ENCODE results near the gene SLC4A2. TPM values are rescaled to one million over a fixed set of nuclear protein-coding genes. Genes with fewer than 3 reads are reported as not detected.
A peak's percentile ranks its signal among the peaks of the same experiment; 100 is the strongest.

The SLC4A2 gene
- total RNA-seq, 1 experiment from 2014 or later, result 249 TPM

DNA sequence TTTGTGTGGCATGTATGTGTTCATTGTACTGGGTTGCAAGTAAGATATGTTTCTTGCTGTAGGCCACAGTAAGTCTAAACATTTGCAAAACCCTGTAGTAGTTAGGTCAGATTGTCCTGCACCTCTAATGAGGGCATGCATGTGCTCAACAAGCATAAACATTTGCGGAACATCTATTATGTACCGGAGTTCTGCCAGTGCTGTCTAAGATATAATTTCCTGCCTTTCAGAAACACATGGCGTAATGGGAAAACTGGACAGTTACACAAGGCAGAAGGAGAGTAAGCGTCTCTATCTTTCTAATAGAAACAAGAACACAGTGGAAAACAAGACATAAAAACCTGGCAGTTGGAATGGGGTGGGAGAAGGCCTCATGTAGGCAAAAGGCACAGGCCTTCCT, 28.4 kb upstream of the SLC4A2 start:
- intact Hi-C loops (cut with micrococcal nuclease; ENCODE audit: unreplicated experiment), result no loop called here
- Histone ChIP-seq H3K4me3 (ENCODE audit: low read depth, low read length) (no peak overlapping the region), H3K9me3 (no peaks in the 10 kb centered on the region), H3K27me3 (replicated peaks; ENCODE audit: control insufficient read depth, insufficient read depth, low read length) (no peaks in the 10 kb centered on the region), H3K36me3 (ENCODE audit: control insufficient read depth, insufficient read depth, low read length) (no peaks in the 10 kb centered on the region), H3K4me1 (peaks cover 13% of the 10 kb centered on the region)
- Mint-ChIP-seq H3K4me3 (ENCODE audit: unreplicated experiment) (no peak overlapping the region), H3K27ac (ENCODE audit: unreplicated experiment) (no peak overlapping the region), H3K36me3 (ENCODE audit: insufficient read depth, unreplicated experiment) (peaks cover 15% of the 10 kb centered on the region), H3K9me3 (ENCODE audit: unreplicated experiment) (no peaks in the 10 kb centered on the region), H3K27me3 (ENCODE audit: insufficient read depth, unreplicated experiment) (no peaks in the 10 kb centered on the region), H3K4me1 (ENCODE audit: low read depth, unreplicated experiment) (peaks cover 26% of the 10 kb centered on the region)
- TF ChIP-seq, protein P1, sequence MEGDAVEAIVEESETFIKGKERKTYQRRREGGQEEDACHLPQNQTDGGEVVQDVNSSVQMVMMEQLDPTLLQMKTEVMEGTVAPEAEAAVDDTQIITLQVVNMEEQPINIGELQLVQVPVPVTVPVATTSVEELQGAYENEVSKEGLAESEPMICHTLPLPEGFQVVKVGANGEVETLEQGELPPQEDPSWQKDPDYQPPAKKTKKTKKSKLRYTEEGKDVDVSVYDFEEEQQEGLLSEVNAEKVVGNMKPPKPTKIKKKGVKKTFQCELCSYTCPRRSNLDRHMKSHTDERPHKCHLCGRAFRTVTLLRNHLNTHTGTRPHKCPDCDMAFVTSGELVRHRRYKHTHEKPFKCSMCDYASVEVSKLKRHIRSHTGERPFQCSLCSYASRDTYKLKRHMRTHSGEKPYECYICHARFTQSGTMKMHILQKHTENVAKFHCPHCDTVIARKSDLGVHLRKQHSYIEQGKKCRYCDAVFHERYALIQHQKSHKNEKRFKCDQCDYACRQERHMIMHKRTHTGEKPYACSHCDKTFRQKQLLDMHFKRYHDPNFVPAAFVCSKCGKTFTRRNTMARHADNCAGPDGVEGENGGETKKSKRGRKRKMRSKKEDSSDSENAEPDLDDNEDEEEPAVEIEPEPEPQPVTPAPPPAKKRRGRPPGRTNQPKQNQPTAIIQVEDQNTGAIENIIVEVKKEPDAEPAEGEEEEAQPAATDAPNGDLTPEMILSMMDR (IDR thresholded peaks at IDR 0.05; ENCODE audit: insufficient read depth in 1 of 2, low read depth in 1 of 2, low read length in 1 of 2, severe bottlenecking in 1 of 2, unreplicated experiment in 1 of 2), result no peak
- BruUV-seq (replicated peaks), result no TSS peak
- ChIA-PET POLR2A (no interaction called here), CTCF (no interaction called here)
- no peak for DNase-seq

DNA sequence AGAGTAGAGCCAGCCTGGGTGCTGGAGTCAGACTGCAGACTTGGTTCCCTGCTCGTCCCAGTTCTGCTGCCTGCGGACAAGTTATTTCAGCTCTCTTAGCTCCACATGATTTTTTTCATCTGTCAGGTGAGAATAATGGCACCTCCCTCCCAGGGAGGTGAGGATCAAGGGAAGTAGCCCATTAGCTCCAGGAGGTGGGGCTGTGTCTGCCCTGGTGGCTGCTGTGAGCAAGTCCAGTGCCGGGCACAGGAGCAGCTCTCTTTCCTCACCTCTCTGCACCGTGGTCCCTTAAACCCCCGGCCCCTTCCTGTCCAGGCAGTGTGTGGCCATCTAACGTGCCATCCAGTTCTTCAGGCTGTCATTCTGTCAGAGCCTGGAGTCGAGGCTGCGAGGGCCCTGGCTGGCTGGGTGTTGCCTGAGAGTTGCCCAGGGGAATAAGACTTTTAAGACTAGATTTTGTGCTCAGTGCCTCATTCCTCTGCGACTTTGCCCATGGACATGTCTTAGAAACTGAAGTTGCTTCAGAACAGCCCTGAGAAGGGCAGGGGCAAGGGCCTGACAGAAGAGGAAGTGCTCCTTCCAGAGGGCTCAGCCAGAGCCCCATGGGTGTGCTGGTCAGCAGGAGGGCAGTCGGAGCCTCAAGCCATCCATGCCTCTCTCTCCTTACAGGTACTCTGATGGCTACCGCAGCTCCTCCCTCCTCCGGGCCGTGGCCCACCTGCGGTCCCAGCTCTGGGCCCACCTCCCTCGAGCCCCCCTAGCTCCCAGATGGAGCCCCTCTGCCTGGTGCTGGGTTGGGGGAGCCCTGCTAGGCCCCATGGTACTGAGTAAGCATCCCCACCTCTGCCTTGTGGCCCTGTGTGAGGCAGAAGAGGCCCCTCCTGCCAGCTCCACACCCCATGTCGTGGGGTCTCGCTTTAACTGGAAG, 26.2 kb upstream of the SLC4A2 start:
- Mint-ChIP-seq H3K36me3 (ENCODE audit: insufficient read depth, unreplicated experiment) (peaks cover 15% of the 10 kb centered on the region), H3K4me3 (ENCODE audit: unreplicated experiment) (no peak overlapping the region)

DNA sequence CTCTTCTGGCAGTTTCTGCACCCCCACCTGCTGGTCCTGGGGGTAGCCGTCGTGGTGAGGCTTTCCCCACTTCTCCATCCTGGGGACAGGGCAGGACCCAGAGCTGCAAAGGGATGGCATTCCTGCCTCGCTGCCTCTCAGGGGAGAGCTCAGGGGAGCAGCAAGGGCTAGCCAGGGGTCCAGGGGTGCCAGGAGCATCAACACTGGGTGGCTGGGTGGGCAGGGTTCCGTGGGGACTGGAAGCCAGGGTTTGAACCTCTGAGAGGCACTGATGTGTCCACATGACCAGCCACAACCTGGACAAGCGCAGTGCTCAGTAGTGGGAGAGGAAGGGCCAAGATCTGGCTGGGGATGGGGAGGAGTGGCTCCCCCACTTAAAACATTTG, 25.5 kb upstream of the SLC4A2 start:
- H3K36me3 ChIP-seq (ENCODE audit: control insufficient read depth, insufficient read depth, low read length), result no peaks in the 10 kb centered on the region
- H3K9me3 ChIP-seq, result no peaks in the 10 kb centered on the region
- BruUV-seq (replicated peaks), result no TSS peak
- Mint-ChIP-seq H3K4me3 (ENCODE audit: unreplicated experiment) (no peak overlapping the region), H3K27me3 (ENCODE audit: insufficient read depth, unreplicated experiment) (no peaks in the 10 kb centered on the region), H3K4me1 (ENCODE audit: low read depth, unreplicated experiment) (peaks cover 3% of the 10 kb centered on the region), H3K36me3 (ENCODE audit: insufficient read depth, unreplicated experiment) (peaks cover 8% of the 10 kb centered on the region), H3K27ac (ENCODE audit: unreplicated experiment) (no peak overlapping the region), H3K9me3 (ENCODE audit: unreplicated experiment) (no peaks in the 10 kb centered on the region)
- H3K4me1 ChIP-seq, result peaks cover 3% of the 10 kb centered on the region
- no peak for DNase-seq
- H3K4me3 ChIP-seq (ENCODE audit: low read depth, low read length), result no peak overlapping the region
- TF ChIP-seq, protein P1 (IDR thresholded peaks at IDR 0.05; ENCODE audit: insufficient read depth in 1 of 2, low read depth in 1 of 2, low read length in 1 of 2, severe bottlenecking in 1 of 2, unreplicated experiment in 1 of 2), result no peak
- no peaks in the 10 kb centered on the region for H3K27me3 ChIP-seq (replicated peaks; ENCODE audit: control insufficient read depth, insufficient read depth, low read length)
- intact Hi-C loops (cut with micrococcal nuclease; ENCODE audit: unreplicated experiment), result no loop called here
- CTCF ChIA-PET, result no interaction called here
- POLR2A ChIA-PET, result no interaction called here

More for the DNA sequence above, 26.2 kb upstream of the SLC4A2 start:
- Histone ChIP-seq H3K9me3 (no peaks in the 10 kb centered on the region), H3K36me3 (ENCODE audit: control insufficient read depth, insufficient read depth, low read length) (no peaks in the 10 kb centered on the region), H3K27me3 (replicated peaks; ENCODE audit: control insufficient read depth, insufficient read depth, low read length) (no peaks in the 10 kb centered on the region), H3K4me1 (no peaks in the 10 kb centered on the region), H3K4me3 (ENCODE audit: low read depth, low read length) (no peak overlapping the region)
- Mint-ChIP-seq H3K4me1 (ENCODE audit: low read depth, unreplicated experiment) (peaks cover 8% of the 10 kb centered on the region), H3K27ac (ENCODE audit: unreplicated experiment) (no peak overlapping the region), H3K9me3 (ENCODE audit: unreplicated experiment) (no peaks in the 10 kb centered on the region), H3K27me3 (ENCODE audit: insufficient read depth, unreplicated experiment) (no peaks in the 10 kb centered on the region)
- TF ChIP-seq, protein P1 (IDR thresholded peaks at IDR 0.05; ENCODE audit: insufficient read depth in 1 of 2, low read depth in 1 of 2, low read length in 1 of 2, severe bottlenecking in 1 of 2, unreplicated experiment in 1 of 2), result peak in 1 of 2 experiments; percentile 40
- POLR2A ChIA-PET, result no interaction called here
- peak in 1 of 2 experiments; percentile 36 for DNase-seq
- CTCF ChIA-PET, result no interaction called here
- intact Hi-C loops (cut with micrococcal nuclease; ENCODE audit: unreplicated experiment), result no loop called here
- BruUV-seq (replicated peaks), result no TSS peak

All from Caco-2 (cell line).